NOMO-1 treated with DMSO at 0.1 percent for 48 hours (cell line): Measurements from ENCODE around the gene CKMT2.

Source experiments
- DNase-seq: peaks from one replicate; lab custom pipeline; 2025; ENCODE audit not compliant: unreplicated experiment; lab: John Stamatoyannopoulos, UW

CKMT2 gene

DNA sequence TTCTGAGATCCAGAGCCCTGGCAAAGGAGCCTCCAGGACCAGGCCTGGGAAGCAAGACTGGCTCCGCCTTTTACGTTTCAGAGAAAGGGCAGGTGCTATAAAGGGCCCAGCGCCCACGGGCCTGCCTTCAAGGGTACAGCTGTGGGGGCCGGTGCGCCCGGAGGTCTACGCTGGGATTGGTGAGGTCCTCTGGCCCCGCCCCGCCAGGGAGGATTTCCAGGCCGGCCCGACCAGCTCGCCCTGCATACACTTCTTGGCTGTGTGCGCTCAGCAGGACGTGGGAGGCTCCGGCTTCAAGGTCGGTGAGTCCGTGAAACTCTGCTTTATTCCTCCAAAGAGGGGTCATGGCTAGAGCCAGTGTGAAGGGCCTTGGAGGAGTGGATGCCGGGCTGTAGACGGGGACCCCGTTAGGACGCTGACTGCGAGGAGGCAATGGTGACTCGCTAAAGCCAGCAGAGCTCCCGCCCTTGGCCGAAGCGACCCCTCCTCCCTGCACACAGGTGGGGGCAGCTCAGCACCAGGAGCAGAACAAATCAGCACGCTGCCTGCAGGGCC is at the start of gene CKMT2:
TSS of gene CKMT2 (plus strand) at position 243 of the 555 bp plus-strand sequence. CDS start 17,811 bp downstream, outside the sequence.
- DNase-seq: no peak

DNA sequence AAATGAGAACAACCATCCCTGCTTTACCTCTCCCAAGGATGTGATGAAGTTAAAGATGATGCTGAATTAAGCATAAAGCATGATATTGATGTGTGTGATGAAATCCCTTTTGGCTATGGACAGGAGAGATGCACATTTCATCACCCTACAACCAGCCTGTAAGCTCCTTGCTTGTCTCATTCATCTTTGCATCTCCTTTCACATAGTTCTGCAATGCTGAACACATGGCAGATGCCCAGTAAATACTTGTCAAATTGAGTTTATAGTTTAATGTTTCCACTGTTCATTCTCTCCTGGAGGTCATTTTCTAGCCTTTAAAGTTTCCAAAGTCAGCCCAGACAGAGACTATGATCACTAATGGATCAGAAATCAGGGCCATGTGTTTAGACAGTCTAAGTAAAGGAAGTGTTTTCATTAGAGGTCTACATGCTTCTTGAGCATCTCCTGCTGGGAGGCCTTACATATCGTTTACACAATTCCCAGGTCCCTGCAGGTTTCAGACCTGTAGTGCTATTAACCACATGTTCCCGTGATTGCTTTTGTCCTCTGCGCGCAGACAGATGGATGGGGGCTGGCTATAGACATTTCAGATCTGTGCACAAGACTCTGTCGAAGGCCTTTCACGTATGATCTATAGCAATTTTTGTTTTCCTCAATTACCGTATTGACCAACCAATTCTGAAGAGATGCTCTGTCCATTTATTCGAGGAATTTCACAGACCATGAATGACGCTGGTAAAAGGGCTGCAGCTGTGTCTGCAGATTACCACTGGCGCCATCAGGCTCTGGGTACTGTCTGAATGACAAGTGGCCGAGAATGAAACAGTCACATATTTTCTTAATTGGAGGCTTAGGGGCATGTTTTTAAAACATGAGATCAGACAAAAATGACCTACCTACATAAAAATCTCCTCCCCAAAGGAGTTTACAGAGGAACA is 49.0 kb upstream of the CKMT2 start:
- no peak for DNase-seq

DNA sequence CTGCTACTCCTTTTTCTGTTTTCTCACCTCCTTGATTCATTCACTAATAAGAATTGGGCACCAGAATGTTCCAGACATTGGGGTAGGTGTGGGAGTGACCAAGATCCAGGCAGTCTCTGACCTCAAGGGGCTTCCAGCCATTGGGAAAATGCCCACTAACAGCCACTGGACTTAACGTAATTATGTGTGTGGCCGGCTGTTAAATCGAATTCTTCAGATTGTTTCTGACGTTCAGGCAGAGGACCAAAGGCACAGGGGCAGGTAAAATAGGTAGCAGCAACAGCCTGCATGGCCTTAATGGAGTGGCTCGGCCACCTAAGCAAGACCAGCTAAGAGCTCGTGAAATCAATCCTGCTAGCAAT is 48.4 kb upstream of the CKMT2 start:
- DNase-seq: no peak

DNA sequence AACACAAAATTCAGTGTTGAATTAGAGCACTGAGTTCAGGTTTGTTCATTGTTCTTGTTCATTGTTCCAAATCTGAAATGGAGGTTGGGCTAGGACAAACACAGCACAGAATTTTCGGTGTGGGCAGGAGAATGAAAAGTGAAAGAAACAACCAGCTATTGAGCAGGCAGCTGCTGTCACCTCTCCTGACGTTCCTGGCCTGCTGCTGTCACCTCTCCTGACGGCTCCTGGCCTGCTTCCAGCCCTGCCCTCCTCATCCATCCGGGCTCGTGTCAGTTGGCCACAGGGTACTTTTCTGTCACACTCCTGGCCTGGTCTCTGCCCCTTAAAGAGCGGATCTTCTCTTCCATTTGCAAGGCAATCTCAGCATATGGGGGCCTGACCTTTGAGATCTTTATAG is 45.2 kb upstream of the CKMT2 start:
- DNase-seq: no peak

DNA sequence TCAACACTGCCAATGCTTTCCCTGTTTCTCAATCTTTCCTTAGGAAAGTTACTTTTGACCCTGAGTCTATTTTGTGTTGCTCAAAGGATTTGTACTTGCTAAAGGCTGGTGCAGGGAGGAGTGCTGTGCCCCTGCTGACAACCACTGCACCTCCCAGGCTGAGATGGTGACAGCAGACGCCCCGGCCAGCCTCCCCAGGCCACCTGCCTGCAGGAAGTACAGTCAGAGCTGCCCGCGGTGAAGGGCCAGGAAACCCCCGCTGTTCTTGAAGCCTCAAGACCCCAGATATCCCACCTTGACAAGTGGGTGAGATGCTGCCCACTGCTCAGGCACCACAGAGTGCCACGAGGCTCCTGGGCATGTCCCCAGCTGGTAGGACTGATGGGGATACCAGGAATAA is 44.2 kb upstream of the CKMT2 start:
- no peak for DNase-seq

DNA sequence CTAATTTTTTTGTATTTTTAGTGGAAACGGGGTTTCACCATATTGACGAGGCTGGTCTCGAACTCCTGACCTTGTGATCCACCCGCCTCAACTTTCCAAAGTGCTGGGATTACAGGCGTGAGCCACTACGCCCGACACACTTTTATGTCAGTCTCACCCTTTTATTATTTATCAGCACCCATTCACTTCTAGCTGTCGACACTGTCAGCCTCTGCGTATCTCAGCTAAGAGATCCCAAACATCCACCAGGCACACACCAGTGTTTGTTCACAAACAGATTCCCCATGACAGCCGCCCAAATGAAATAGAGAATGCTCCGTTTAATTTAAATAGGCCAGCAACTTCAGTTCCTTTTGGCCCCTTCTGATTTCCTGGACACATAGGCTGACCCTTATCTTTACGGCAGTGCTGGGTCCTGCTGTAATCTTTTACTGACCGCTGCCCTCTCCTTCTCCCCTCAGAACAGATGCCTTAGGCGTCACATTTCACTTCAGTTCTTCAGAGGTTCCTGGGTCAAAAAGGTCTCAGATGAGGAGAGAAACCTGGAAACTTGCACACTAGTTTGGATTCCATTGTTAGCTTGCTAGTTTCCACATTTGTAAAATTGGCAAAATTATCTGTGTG is 43.1 kb upstream of the CKMT2 start:
- DNase-seq: no peak

DNA sequence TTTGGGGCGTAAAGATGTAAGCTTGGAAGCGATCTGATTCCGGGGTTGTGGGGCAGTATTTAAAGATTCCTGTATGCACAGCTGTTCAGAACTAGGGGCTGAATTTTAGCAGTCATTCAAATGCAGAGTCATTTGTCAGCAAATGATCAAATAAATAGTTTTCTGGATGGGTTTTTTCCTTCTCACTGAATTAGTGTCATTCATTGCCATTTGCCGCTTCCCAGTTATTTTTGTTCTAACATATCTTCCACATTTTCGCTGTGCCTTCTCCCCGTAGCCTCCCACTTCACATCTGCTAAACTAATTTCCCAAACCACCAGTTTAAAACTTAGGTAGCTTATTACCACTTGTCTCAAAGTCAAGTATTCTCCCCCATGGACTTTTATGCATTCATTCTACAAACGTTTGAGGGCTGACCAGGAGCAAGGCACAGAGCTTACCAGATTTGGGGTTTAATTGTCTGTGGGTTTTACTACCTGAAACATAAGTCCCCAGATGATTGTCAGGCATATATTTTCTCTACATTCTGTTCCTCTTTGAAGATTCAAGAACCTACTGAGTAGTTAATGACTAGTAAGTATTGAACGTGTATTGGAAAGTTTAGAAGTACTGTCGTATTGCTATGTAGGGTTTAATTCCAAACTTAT is 41.3 kb upstream of the CKMT2 start:
- no peak for DNase-seq

DNA sequence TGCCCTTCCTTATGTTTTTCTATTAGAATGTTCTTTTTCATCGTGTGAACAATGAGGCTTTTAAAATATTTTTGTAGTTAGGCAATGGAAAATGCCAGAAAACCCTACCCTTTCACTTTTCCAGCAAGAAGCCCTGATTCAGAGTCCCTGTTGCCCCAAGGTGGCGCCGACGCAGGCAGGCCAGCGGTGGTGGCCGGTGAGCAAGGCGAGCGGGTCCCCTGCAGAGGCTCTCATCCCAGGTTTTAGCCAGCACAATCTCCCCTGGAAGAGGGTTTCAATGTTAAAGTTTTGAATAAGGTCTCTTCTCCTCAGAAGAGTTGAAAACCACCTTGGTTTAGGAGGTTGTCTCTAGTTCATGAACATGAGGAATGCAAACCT is 40.8 kb upstream of the CKMT2 start:
- DNase-seq: no peak

DNA sequence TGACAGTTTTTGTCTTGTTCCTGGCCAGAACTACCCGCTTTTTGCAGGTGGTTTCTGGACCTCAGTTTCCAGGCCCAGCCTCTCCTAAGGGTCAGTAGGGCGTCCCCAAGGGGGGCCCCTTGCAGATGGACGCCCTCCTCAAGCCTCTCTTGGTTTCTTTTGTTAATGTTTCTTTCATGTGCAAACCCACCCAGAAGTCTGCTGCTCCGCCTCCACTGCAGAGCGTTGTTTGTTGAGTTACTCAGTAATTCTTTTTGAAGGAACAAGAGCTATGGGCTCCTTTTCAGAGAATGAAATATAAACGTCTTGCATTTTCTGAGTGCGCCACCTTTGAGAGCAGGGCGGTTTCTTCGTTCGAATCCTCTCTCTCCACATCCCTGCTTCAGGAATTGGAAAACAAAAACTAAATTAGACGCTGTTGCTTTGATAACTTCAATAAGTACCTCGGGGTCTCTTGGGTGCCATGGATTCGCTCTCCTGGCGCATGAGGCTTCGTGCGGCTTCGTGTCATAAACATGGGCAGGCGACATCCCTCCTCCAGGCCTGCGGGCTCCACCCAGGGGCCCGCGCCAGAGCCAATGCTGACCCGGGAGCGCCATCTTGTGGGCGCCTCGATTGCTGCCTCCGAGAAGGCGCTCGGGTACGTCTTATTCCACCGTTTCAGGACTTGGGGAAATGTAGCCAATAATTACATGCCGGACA is 38.3 kb upstream of the CKMT2 start:
- peak; percentile 79 for DNase-seq

DNA sequence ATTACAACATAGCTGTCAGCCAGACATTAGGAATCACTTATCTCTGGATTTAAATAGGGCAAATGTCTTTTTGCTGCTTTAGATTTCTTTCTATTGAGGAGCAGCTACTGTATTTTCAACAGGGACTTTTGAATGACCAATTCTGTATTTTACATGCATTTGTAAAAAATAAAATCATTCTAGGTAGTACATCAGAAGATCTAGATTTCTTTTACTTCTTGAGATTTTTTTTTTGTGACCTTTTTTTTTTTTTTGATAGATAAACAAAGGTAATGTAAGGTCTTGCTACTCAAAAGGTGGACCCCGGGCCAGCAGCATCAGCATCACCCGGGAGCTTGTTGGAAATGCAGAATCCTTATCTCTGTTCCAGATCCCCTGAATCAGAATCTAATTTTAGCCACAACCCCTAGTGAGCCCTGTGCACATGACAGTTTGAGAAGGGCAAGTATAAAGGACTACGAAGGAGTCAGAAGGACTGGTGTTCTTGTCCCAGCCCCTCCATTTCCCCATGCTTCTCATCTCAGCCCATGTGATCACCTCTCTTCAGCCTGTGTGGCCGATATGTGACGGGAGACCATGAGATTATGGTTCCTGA is 37.7 kb upstream of the CKMT2 start:
- DNase-seq: no peak

DNA sequence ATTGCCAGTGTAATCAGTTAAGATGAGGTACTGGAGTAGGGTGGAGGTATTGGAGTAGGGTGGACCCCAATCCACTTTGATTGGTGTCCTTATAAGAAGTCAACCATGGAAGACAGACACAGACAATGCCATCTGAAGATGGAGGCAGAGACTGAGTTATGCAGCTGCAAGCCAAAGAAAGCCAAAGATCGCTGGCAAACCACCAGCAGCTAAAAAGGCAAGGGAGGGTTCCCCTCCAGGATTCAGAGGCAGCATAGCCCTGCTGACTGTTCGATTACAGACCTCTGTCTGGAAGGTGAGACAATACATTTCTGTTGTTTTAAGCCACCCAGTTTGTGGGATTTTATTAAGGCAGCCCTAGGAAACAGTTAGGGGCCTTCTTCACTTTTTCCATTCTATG is 30.5 kb upstream of the CKMT2 start:
- no peak for DNase-seq

DNA sequence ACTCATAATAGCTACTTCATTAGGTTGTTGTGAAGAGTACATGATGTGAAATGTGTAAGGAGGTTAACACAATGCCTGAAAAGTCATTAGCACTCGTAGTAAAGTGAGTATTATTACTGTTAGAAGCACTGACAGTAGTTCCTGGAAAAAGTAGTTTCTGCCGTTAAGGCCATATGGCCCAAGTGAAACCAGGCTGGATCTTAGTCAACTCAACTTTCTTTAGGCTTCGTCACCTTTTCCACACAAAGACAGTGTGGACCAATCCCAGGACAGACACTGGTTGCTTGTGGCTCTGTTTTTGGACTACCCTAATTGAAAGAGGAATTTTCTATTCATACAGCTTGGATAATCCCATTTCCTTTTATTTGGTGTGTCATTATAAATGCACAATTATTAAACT is 29.4 kb upstream of the CKMT2 start:
- DNase-seq: no peak

DNA sequence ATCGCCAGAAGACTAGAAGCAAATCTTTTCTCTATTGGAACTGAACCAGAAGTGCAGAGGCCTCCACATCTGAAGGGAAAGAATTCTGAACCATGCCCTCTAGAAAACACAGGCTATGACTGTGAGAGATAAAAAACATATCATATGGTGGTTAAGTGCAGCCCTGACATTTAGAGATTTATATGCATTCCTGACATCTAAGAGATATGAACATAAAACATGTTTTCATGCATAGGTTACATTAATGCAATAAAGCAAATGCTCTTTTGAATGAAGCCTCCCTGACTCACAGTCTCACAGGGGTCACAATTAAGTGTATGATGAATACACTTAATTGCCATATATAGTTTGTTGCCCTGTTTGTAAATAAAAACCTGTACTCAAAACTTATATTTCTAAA is 28.9 kb upstream of the CKMT2 start:
- DNase-seq: no peak

DNA sequence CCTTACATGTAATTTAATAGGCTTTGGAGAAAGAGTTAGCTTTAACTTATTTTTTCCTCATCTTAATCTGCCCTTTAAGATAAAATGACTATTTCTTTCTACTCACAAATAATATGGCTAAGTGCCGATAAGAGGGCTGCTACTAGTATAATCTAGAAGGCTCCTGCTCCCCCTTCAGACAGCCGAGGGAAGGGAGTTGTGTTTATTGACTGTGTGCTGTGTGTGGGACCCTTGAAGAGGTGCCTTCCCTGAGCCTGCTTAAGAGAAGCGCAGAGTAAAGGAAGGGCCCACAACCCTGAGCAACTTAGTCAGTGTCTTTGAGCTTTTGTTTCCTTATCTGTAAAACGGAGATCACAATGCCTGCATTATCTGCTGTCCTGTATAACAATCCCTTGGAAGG is 28.1 kb upstream of the CKMT2 start:
- no peak for DNase-seq

DNA sequence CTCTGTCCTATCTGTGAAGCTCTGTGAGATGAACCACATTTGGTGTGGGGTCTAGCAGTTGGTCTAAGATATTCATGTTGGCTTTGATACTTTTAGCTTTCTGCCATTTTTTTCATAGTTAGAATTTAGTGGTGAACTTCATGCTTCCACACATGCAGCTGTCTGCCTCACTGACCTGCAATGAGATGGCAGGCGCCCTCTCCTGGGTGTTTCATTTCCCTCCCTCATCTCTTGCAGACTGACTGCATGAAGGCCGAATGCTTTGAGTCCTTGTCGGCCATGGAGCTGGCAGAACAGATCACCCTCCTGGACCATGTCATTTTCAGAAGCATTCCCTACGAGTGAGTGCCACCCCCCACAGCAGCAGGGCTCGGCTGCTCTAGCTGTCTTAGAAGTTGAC is 26.1 kb upstream of the CKMT2 start:
- no peak for DNase-seq

DNA sequence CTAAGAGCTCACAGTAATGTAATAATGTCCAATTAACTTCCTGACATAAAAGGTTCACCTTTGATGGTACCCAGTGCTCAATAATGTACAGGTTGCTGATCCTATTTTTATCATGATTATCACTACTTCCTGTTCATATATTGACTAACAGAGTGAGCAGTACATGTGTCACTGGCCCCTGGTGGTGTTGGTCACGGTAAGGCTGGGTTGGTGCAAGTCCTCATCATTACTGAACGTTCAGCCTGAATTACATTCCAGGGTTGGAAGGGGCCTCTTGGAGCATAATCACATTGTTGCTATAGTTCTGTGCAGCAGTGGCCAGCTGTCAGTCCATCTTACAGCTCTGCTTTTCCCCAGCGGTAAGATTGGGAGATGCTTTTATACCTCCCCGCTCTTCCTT is 24.2 kb upstream of the CKMT2 start:
- no peak for DNase-seq

DNA sequence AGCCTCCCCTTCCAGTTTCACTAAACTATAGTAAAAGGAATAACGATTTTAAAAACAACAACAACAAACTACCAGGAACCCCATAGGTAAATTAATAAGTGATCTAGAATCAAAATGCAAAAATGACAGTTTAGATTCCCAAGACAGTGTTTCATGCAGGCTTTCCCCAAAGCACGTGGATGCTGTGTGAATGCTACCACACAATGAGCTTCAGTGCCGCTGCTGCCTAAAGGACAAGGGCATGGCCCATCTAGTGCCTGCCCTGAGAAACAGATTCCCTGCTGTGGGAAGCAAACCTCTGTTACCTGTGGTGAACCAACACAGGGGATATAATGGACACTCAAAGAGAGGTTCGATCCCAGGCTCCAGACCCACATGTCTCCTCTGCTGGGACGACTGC is 23.7 kb upstream of the CKMT2 start:
- no peak for DNase-seq

DNA sequence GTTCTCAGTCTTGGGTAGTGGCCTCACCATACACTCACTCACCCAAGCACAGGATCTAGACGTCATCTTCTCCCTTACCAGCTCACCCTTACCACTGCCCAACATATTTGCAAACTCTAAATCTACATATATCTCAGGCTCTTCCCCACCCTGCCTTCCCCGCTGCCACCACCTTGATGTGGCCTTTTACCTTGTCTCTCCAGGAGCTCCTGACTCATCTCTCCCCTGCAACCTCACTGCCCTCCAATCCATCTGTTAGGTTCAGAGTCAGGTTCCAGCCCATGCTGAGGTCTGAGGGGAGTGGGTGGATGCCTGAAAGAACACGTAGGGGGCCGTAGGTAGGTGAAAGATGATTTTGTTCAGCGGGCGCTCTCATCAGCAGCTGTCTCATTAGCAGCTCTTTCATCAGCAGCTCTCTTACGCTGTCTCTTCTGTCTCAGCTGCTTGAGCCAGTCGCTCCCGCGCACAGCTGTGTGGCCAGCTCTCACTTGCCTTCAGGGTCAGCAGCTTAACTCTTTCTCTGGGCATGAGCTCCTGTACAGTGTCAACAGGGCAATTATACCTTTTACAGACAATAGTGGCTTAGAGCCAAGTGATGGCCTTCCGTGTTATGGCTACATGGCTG is 23.1 kb upstream of the CKMT2 start:
- DNase-seq: no peak

DNA sequence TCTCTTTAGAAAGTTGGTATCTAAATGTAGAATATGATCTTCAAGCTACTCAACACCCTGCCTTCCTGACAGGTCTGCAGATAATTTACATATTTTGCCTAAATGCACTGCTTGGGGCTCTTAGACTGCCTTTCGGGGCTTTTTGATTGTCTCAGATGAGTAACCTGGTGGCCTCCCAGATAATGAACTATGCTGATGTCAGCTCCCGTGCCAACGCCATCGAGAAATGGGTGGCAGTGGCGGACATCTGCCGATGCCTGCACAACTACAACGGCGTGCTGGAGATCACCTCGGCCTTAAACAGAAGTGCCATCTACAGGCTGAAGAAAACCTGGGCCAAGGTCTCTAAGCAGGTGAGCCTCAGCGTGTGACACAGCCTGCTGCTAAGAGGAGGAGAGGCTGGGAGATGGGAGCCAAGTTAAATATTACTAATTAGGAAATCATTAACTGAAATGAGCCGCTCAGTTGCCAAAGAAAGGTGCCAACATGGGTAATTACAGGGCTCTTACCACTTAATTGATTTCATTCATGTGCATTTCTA is 20.8 kb upstream of the CKMT2 start:
- DNase-seq: no peak

DNA sequence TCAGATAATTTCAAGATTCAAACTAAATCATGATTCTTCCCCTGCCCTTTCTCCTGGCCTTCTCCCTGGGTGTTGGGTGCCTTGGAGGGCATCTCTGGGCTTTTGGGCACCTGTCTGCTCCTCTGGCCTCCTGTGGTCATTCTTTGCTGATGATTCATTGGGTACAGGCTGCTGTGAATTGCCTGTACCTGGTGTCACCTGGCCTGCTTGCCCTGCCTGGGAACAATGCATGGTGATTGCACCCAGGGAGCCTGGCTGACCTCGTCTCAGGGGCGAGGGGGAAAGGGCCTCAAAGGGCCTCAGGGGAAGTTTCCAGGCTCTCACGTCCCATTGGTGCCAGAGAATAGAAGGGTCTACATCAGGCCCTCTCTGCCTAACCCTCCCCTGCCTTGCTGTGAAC is 20.1 kb upstream of the CKMT2 start:
- DNase-seq: no peak
